ENCODE data around the gene GTF3C5.

Gene GTF3C5

DNA sequence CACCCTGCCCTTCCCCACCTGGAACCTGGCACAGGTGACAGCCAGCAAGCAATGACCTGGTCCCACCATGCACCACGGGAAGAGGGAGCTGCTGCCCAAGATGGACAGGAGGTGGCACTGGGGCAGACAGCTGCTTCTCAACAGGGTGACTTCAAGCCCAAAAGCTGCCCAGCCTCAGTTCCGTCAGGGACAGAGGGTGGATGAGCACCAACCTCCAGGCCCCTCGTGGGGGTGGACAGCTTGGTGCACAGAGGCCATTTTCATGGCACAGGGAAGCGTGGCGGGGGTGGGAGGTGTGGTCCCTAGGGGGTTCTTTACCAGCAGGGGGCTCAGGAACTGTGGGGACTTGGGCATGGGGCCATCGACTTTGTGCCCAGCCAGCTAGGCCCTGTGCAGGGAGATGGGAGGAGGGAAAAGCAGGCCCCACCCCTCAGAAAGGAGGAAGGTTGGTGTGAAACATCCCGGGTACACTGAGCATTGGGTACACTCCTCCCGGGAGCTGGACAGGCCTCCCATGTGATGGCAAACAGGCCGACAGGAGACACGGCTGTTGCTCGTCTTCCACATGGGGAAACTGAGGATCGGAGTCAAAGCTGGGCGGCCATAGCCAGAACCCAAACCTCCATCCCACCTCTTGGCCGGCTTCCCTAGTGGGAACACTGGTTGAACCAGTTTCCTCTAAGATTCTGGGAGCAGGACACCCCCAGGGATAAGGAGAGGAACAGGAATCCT is 32.9 kb downstream of the GTF3C5 start:
- TF ChIP-seq GATA2 (IDR thresholded peaks at IDR 0.05; ENCODE audit: low read depth, low read length) (no peak), GATA3 (IDR thresholded peaks at IDR 0.05; ENCODE audit: low read depth, low read length) (no peak)

DNA sequence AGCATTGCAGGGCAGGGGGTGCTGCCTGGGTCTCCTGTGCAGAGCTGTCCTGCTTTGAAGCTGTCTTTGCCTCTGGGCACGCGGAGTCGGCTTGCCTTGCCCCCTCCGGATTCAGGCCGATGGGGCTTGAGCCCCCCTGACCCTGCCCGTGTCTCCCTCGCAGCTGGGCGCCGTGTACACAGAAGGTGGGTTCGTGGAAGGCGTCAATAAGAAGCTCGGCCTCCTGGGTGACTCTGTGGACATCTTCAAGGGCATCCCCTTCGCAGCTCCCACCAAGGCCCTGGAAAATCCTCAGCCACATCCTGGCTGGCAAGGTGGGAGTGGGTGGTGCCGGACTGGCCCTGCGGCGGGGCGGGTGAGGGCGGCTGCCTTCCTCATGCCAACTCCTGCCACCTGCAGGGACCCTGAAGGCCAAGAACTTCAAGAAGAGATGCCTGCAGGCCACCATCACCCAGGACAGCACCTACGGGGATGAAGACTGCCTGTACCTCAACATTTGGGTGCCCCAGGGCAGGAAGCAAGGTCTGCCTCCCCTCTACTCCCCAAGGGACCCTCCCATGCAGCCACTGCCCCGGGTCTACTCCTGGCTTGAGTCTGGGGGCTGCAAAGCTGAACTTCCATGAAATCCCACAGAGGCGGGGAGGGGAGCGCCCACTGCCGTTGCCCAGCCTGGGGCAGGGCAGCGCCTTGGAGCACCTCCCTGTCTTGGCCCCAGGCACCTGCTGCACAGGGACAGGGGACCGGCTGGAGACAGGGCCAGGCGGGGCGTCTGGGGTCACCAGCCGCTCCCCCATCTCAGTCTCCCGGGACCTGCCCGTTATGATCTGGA is 33.7 kb downstream of the GTF3C5 start:
- TF ChIP-seq GATA3 (IDR thresholded peaks at IDR 0.05; ENCODE audit: low read depth, low read length) (no peak), GATA2 (IDR thresholded peaks at IDR 0.05; ENCODE audit: low read depth, low read length) (no peak)

DNA sequence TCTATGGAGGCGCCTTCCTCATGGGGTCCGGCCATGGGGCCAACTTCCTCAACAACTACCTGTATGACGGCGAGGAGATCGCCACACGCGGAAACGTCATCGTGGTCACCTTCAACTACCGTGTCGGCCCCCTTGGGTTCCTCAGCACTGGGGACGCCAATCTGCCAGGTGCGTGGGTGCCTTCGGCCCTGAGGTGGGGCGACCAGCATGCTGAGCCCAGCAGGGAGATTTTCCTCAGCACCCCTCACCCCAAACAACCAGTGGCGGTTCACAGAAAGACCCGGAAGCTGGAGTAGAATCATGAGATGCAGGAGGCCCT is 34.2 kb downstream of the GTF3C5 start:
- TF ChIP-seq GATA2 (IDR thresholded peaks at IDR 0.05; ENCODE audit: low read depth, low read length), result no peak
- no peak for TF ChIP-seq GATA3 (IDR thresholded peaks at IDR 0.05; ENCODE audit: low read depth, low read length)

DNA sequence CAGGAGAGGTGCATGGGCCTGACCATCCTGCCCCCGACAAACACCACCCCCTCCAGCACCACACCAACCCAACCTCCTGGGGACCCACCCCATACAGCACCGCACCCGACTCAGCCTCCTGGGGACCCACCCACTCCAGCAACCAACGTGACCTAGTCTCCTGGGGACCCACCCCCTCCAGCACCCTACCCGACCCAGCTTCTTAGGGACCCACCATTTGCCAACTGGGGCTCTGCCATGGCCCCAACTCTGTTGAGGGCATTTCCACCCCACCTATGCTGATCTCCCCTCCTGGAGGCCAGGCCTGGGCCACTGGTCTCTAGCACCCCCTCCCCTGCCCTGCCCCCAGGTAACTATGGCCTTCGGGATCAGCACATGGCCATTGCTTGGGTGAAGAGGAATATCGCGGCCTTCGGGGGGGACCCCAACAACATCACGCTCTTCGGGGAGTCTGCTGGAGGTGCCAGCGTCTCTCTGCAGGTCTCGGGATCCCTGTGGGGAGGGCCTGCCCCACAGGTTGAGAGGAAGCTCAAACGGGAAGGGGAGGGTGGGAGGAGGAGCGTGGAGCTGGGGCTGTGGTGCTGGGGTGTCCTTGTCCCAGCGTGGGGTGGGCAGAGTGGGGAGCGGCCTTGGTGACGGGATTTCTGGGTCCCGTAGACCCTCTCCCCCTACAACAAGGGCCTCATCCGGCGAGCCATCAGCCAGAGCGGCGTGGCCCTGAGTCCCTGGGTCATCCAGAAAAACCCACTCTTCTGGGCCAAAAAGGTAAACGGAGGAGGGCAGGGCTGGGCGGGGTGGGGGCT is 35.6 kb downstream of the GTF3C5 start:
- TF ChIP-seq GATA3 (IDR thresholded peaks at IDR 0.05; ENCODE audit: low read depth, low read length) (no peak), GATA2 (IDR thresholded peaks at IDR 0.05; ENCODE audit: low read depth, low read length) (no peak)

DNA sequence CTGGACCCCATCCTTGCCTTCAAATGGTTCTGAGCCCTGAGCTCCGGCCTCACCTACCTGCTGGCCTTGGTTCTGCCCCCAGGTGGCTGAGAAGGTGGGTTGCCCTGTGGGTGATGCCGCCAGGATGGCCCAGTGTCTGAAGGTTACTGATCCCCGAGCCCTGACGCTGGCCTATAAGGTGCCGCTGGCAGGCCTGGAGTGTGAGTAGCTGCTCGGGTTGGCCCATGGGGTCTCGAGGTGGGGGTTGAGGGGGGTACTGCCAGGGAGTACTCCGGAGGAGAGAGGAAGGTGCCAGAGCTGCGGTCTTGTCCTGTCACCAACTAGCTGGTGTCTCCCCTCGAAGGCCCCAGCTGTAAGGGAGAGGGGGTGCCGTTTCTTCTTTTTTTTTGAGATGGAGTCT is 36.2 kb downstream of the GTF3C5 start:
- TF ChIP-seq GATA3 (IDR thresholded peaks at IDR 0.05; ENCODE audit: low read depth, low read length), result no peak
- TF ChIP-seq GATA2 (IDR thresholded peaks at IDR 0.05; ENCODE audit: low read depth, low read length), result no peak

DNA sequence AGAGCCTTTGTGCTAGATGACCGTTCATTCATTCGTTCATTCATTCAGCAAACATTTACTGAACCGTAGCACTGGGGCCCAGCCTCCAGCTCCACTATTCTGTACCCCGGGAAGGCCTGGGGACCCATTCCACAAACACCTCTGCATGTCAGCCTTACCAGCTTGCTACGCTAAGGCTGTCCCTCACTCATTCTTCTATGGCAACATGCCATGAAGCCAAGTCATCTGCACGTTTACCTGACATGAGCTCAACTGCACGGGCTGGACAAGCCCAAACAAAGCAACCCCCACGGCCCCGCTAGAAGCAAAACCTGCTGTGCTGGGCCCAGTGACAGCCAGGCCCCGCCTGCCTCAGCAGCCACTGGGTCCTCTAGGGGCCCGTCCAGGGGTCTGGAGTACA is 37.0 kb downstream of the GTF3C5 start:
- no peak for TF ChIP-seq GATA3 (IDR thresholded peaks at IDR 0.05; ENCODE audit: low read depth, low read length)
- no peak for TF ChIP-seq GATA2 (IDR thresholded peaks at IDR 0.05; ENCODE audit: low read depth, low read length)

DNA sequence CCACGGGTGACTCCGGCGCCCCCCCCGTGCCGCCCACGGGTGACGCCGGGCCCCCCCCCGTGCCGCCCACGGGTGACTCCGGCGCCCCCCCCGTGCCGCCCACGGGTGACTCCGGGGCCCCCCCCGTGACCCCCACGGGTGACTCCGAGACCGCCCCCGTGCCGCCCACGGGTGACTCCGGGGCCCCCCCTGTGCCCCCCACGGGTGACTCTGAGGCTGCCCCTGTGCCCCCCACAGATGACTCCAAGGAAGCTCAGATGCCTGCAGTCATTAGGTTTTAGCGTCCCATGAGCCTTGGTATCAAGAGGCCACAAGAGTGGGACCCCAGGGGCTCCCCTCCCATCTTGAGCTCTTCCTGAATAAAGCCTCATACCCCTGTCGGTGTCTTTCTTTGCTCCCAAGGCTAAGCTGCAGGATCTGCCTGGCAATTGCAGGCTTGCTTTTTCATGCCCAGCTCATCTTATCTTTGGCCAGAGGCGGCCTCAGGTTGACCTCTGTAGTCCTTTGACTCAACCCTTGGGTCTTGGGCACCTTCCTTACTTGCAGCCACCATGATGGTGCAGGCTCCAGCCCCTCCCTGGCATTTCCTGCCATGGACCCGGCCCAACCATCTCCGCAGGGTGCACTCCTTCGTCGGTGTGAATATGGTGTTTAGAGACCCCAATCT is 40.8 kb downstream of the GTF3C5 start:
- no peak for TF ChIP-seq GATA3 (IDR thresholded peaks at IDR 0.05; ENCODE audit: low read depth, low read length)
- no peak for TF ChIP-seq GATA2 (IDR thresholded peaks at IDR 0.05; ENCODE audit: low read depth, low read length)

DNA sequence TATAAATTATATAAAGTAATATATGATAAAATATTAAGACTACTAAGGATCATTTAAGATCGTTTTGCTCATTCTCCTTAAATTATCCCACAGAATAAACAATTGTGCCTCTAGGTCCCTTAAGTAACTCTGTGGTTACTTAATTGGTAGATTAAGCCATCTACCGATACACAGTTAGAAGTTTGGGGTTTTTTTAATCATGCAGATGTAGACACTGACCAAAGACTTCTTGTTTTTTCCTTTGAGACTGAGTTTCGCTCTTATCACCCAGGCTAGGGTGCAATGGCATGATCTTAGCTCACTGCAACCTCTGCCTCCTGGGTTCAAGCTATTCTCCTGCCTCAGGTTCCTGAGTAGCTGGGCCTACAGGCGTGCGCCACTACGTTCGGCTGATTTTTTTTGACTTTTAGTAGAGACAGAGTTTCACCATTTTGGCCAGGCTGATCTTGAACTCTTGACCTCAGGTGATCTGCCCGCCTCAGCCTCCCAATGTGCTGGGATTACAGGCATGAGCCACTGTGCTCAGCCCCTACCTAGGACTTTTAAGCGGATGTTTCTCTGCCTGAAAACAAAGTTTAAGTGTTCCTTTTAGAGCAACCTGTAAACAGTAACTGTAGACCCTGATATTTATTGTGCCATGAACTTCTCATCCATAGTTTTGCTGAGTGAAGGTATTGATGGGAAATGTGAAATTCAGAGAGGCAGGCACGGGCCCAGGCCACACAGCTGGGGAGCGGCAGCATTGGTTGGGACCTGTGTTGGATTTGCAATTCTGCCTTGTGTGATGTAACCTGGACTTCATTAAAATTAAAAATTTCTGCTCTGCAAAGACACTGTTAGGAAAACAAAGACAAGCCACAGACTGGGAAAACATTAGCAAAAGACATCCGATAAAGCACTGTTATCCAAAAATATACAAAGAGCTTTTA is 42.6 kb downstream of the GTF3C5 start:
- TF ChIP-seq GATA3 (IDR thresholded peaks at IDR 0.05; ENCODE audit: low read depth, low read length) (no peak), GATA2 (IDR thresholded peaks at IDR 0.05; ENCODE audit: low read depth, low read length) (no peak)

DNA sequence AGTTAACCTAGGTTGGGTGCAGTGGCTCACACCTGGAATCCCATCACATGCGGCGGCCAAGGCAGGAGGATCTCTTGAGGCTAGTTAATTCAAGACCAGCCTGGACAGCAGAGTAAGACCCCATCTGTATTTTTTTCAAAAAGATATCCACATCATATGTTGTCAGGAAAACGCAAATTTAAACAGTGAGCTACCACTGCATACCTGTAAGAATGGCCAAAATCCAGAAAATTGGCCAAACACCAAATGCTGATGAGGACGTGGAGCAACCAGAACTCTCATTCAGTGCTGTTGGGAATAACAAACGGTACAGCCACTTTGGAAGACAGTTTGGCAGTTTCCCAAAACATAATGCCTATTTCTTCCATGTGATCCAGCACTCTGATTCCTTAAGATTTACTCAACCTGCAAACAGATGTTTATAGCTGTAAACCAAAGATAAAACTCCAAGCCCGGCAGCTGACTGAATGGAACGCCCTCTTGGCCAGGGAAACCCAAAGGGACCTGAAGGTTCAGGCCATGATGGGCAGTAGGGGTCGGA is 43.4 kb downstream of the GTF3C5 start:
- TF ChIP-seq GATA3 (IDR thresholded peaks at IDR 0.05; ENCODE audit: low read depth, low read length), result no peak
- TF ChIP-seq GATA2 (IDR thresholded peaks at IDR 0.05; ENCODE audit: low read depth, low read length), result no peak

DNA sequence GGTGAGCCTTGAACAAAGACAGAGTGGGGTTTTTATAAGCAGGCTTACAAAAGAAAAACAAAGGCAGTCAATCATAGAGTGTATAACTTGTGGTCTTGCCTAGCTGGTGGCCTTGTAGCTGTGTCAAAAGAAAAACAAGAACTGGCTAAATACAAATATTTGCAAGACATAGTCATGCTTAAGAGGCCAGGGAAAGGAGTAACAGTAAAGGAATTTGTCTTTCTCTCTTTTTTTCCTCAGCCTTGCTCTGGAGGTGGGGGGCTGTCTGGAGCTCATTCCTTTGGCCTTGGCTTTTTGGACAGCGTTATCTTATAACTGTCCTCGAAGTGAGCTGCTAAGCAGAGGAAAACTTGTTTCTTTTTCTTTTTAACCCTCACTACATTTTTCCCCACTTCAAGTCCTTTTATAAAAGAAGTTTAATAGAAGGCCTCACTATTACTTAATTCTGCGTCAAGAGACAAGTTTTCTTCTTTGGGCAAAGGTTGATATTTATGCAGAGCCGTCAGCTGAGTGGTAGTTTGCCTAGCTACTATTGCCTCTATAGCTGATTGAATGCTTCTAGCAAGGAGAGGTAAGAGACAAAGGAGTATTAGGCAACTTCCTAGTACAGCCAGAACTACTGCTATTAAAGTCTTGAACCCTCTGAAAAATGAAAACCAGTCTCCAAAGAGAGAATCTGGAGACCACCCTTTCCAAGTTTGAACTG is 45.3 kb downstream of the GTF3C5 start:
- TF ChIP-seq GATA2 (IDR thresholded peaks at IDR 0.05; ENCODE audit: low read depth, low read length) (no peak), GATA3 (IDR thresholded peaks at IDR 0.05; ENCODE audit: low read depth, low read length) (no peak)

DNA sequence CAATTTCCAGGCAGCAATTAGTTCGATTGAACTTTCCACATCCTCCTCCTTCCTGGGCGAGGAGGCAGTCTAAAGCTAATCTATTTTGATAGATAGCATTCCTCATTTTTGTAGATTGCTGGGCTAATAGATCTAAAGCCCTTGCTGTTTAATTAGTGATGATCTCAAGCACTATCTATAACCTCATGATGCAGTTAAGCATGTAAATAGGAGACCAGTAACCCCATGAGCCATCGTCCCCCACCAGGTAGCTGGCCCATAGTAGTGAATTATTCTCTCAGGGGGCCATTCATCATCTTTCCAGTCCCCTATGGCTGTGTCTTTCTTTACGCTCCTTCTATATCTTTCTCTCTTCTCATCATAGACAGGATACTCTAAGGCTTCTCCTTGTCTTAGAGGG is 45.9 kb downstream of the GTF3C5 start:
- no peak for TF ChIP-seq GATA3 (IDR thresholded peaks at IDR 0.05; ENCODE audit: low read depth, low read length)

DNA sequence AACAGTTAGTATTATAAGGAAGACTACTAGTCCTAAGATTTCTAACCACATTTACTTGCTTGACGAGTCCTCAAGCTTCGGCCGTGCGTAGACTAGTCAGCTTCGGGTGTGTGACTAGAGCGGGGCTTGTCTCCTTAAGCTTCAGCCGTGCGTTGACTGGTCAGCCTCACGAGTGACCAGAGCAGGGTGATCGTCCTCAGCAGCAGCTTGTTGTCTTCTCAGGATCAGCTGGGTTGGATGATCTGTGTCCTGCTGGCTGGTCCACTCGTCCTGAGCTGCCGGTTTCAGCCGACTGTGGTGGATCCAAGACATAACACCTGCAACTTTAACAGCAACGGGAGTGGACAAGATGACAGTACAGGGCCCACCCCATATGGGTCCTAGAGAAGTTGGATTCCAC is 47.7 kb downstream of the GTF3C5 start:
- TF ChIP-seq GATA2 (IDR thresholded peaks at IDR 0.05; ENCODE audit: low read depth, low read length) (no peak), GATA3 (IDR thresholded peaks at IDR 0.05; ENCODE audit: low read depth, low read length) (no peak)

All from SH-SY5Y (cell line).